ENCODE results near the gene DGCR2. TPM values are rescaled to one million over a fixed set of nuclear protein-coding genes. Genes with fewer than 3 reads are reported as not detected.
"Not testable (repeated sequence)": the region's sequence is repeated elsewhere in the genome, so short reads cannot be mapped to it uniquely, and the experiment has no call there.

The DGCR2 gene
- total and polyA plus RNA-seq, 2 donors from 2014 or later = 37.5 to 67.7 TPM

DNA sequence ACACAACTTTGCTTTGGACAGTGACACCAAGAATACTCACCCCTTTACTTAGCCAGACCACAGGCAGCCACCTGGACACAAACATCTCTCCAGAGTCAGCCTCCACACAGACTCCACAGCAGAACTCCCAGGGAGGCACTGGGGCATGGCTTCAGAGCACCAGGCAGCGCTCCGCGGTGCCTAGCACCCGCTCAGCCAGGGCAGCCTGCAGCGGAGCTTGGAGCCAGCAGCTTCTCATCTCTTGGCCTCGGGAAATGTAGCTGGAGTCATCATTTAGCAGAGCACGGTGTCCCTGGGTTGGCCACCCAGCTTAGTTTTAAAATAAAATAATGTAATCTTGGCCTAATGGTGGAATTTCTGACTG lies 91.3 kb downstream of the DGCR2 start:
- H3K27ac ChIP-seq (ENCODE audit: low read depth in 2 of 2, low read length in 2 of 2); H3K4me3 ChIP-seq (ENCODE audit: low read length in 3 of 3); H3K9ac ChIP-seq (ENCODE audit: low read length in 3 of 3); DNase-seq; FAIRE-seq; intact Hi-C loops (cut with DNase I); H3K9me3 ChIP-seq (ENCODE audit: control insufficient read depth in 2 of 3, insufficient read depth in 1 of 3, low read length in 3 of 3); H3K27me3 ChIP-seq (ENCODE audit: control insufficient read depth, insufficient read depth, low read length); H3K4me1 ChIP-seq (ENCODE audit: control insufficient read depth in 2 of 3, insufficient read depth in 2 of 3, low read depth in 1 of 3, low read length in 3 of 3); H3K36me3 ChIP-seq (ENCODE audit: control insufficient read depth in 2 of 3, insufficient read depth in 3 of 3, low read length in 3 of 3): not testable (repeated sequence)

- H3K4me1 ChIP-seq (ENCODE audit: control insufficient read depth in 2 of 3, insufficient read depth in 2 of 3, low read depth in 1 of 3, low read length in 3 of 3); H3K9me3 ChIP-seq (ENCODE audit: control insufficient read depth in 2 of 3, insufficient read depth in 1 of 3, low read length in 3 of 3); H3K9ac ChIP-seq (ENCODE audit: low read length in 3 of 3); intact Hi-C loops (cut with DNase I); H3K4me3 ChIP-seq (ENCODE audit: low read length in 3 of 3); FAIRE-seq; H3K27ac ChIP-seq (ENCODE audit: low read depth in 2 of 2, low read length in 2 of 2); H3K27me3 ChIP-seq (ENCODE audit: control insufficient read depth, insufficient read depth, low read length); H3K36me3 ChIP-seq (ENCODE audit: control insufficient read depth in 2 of 3, insufficient read depth in 3 of 3, low read length in 3 of 3); DNase-seq: not testable (repeated sequence)
Measured at GRCh38 chr22:19030226-19030888, 91.9 kb downstream of the DGCR2 start.

DNA sequence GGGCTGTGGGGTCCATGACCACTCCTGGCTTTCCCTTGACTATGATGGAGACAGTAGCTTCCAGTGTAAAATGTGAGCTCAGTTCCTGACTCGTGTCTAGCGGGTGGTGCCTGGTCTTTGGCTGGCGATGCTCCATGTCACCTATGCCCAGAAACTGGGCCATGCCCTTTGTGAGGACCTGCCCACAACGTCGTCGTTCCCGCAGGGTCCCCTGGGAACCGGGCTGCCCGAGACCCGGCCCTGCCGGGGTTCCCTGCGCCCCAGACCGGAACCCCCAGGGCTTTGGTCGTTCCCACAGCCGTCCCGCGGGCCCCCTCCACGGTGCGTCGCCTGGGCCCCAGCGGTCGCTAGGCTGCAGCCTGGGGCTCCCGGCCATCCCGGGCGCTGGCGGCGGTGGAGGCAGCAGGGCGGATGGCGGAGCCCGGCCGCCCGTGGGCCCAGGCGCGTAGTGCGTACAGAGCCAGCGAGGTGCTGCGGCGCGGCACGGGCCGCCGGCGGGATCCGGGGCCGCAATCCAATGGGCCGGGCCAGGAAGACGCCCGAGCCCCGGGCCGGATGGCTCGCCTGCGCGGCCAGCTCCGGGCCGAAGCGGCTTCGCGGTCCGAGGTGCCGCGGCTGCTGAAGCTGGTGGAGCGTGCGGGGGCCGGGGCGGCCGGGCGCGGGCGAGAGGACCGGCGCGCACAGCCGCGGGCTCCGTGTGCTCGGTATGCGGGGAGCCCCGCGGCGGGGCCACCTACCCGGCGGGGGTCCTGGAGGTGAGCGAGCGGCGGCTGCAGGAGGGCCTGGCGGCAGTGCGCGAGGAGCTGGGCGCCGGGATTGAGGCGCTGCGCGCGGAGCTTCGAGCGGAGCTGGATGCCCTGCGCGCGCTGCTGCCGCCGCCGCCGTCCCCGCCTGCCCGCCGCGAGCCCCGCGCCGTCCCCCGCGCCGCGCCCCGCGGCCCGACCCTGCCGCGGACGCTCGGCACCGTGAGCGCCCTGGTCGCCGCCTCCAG lies 92.8 kb downstream of the DGCR2 start:
- H3K36me3 ChIP-seq (ENCODE audit: control insufficient read depth in 2 of 3, insufficient read depth in 3 of 3, low read length in 3 of 3); H3K27ac ChIP-seq (ENCODE audit: low read depth in 2 of 2, low read length in 2 of 2); FAIRE-seq; H3K9ac ChIP-seq (ENCODE audit: low read length in 3 of 3); intact Hi-C loops (cut with DNase I); DNase-seq; H3K4me1 ChIP-seq (ENCODE audit: control insufficient read depth in 2 of 3, insufficient read depth in 2 of 3, low read depth in 1 of 3, low read length in 3 of 3); H3K27me3 ChIP-seq (ENCODE audit: control insufficient read depth, insufficient read depth, low read length); H3K4me3 ChIP-seq (ENCODE audit: low read length in 3 of 3); H3K9me3 ChIP-seq (ENCODE audit: control insufficient read depth in 2 of 3, insufficient read depth in 1 of 3, low read length in 3 of 3): not testable (repeated sequence)

GRCh38 chr22:19028060-19028455 lies 94.2 kb downstream of the DGCR2 start:
- H3K4me3 ChIP-seq (ENCODE audit: low read length in 3 of 3); intact Hi-C loops (cut with DNase I); H3K27ac ChIP-seq (ENCODE audit: low read depth in 2 of 2, low read length in 2 of 2); FAIRE-seq; H3K4me1 ChIP-seq (ENCODE audit: control insufficient read depth in 2 of 3, insufficient read depth in 2 of 3, low read depth in 1 of 3, low read length in 3 of 3); H3K9ac ChIP-seq (ENCODE audit: low read length in 3 of 3); H3K9me3 ChIP-seq (ENCODE audit: control insufficient read depth in 2 of 3, insufficient read depth in 1 of 3, low read length in 3 of 3); DNase-seq; H3K27me3 ChIP-seq (ENCODE audit: control insufficient read depth, insufficient read depth, low read length); H3K36me3 ChIP-seq (ENCODE audit: control insufficient read depth in 2 of 3, insufficient read depth in 3 of 3, low read length in 3 of 3): not testable (repeated sequence)

- H3K27me3 ChIP-seq (ENCODE audit: control insufficient read depth, insufficient read depth, low read length); FAIRE-seq; H3K9me3 ChIP-seq (ENCODE audit: control insufficient read depth in 2 of 3, insufficient read depth in 1 of 3, low read length in 3 of 3); H3K9ac ChIP-seq (ENCODE audit: low read length in 3 of 3); H3K27ac ChIP-seq (ENCODE audit: low read depth in 2 of 2, low read length in 2 of 2); DNase-seq; intact Hi-C loops (cut with DNase I); H3K36me3 ChIP-seq (ENCODE audit: control insufficient read depth in 2 of 3, insufficient read depth in 3 of 3, low read length in 3 of 3); H3K4me1 ChIP-seq (ENCODE audit: control insufficient read depth in 2 of 3, insufficient read depth in 2 of 3, low read depth in 1 of 3, low read length in 3 of 3); H3K4me3 ChIP-seq (ENCODE audit: low read length in 3 of 3): not testable (repeated sequence)
Measured at GRCh38 chr22:19027371-19028059, 94.7 kb downstream of the DGCR2 start.

GRCh38 chr22:19026080-19026479 lies 96.1 kb downstream of the DGCR2 start:
- H3K4me1 ChIP-seq (ENCODE audit: control insufficient read depth in 2 of 3, insufficient read depth in 2 of 3, low read depth in 1 of 3, low read length in 3 of 3); intact Hi-C loops (cut with DNase I); H3K27ac ChIP-seq (ENCODE audit: low read depth in 2 of 2, low read length in 2 of 2); H3K9ac ChIP-seq (ENCODE audit: low read length in 3 of 3); H3K27me3 ChIP-seq (ENCODE audit: control insufficient read depth, insufficient read depth, low read length); H3K4me3 ChIP-seq (ENCODE audit: low read length in 3 of 3); H3K9me3 ChIP-seq (ENCODE audit: control insufficient read depth in 2 of 3, insufficient read depth in 1 of 3, low read length in 3 of 3); H3K36me3 ChIP-seq (ENCODE audit: control insufficient read depth in 2 of 3, insufficient read depth in 3 of 3, low read length in 3 of 3); DNase-seq; FAIRE-seq: not testable (repeated sequence)

DNA sequence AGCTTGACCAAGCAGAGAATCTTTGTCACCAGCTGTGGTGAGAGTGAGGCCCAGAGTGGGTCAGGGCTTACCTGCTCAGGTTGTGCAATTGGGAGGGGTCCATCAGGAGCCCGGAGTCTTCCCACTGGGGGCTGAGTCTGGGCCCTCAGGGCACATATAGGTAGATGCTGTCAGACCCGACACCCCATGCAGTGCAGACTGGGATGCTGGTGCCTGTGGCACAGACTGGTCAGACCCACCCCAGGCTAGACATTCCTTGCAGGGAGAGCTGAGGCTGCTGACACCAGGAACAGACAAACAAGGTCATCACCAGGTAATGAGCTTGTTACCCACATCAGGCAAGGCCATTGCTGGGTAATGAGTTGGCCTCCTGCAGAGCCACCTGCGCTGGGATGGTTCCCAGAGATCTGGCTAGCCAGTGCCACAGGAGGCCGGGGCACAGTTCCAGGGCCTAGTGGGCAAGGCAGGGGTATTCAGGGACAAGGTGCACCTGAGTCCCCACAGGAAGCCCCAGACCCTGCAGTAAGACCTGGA lies 97.2 kb downstream of the DGCR2 start:
- H3K27me3 ChIP-seq (ENCODE audit: control insufficient read depth, insufficient read depth, low read length); H3K4me1 ChIP-seq (ENCODE audit: control insufficient read depth in 2 of 3, insufficient read depth in 2 of 3, low read depth in 1 of 3, low read length in 3 of 3); FAIRE-seq; DNase-seq; H3K9ac ChIP-seq (ENCODE audit: low read length in 3 of 3); H3K9me3 ChIP-seq (ENCODE audit: control insufficient read depth in 2 of 3, insufficient read depth in 1 of 3, low read length in 3 of 3); H3K4me3 ChIP-seq (ENCODE audit: low read length in 3 of 3); H3K27ac ChIP-seq (ENCODE audit: low read depth in 2 of 2, low read length in 2 of 2); H3K36me3 ChIP-seq (ENCODE audit: control insufficient read depth in 2 of 3, insufficient read depth in 3 of 3, low read length in 3 of 3); intact Hi-C loops (cut with DNase I): not testable (repeated sequence)

GRCh38 chr22:19023931-19024330 lies 98.3 kb downstream of the DGCR2 start:
- DNase-seq; H3K27me3 ChIP-seq (ENCODE audit: control insufficient read depth, insufficient read depth, low read length); H3K4me1 ChIP-seq (ENCODE audit: control insufficient read depth in 2 of 3, insufficient read depth in 2 of 3, low read depth in 1 of 3, low read length in 3 of 3); H3K36me3 ChIP-seq (ENCODE audit: control insufficient read depth in 2 of 3, insufficient read depth in 3 of 3, low read length in 3 of 3); H3K4me3 ChIP-seq (ENCODE audit: low read length in 3 of 3); intact Hi-C loops (cut with DNase I); FAIRE-seq; H3K9ac ChIP-seq (ENCODE audit: low read length in 3 of 3); H3K9me3 ChIP-seq (ENCODE audit: control insufficient read depth in 2 of 3, insufficient read depth in 1 of 3, low read length in 3 of 3); H3K27ac ChIP-seq (ENCODE audit: low read depth in 2 of 2, low read length in 2 of 2): not testable (repeated sequence)

Data from kidney (tissue), 11 donors.